ENCODE measurements around the gene LIPM. TPM values are rescaled to one million over a fixed set of nuclear protein-coding genes. Genes with fewer than 3 reads are reported as not detected.

Gene LIPM
- total RNA-seq, 1 donor from 2014 or later: not detected

- DNase-seq (ENCODE audit: low spot score): no peak
- TF ChIP-seq, protein P1, sequence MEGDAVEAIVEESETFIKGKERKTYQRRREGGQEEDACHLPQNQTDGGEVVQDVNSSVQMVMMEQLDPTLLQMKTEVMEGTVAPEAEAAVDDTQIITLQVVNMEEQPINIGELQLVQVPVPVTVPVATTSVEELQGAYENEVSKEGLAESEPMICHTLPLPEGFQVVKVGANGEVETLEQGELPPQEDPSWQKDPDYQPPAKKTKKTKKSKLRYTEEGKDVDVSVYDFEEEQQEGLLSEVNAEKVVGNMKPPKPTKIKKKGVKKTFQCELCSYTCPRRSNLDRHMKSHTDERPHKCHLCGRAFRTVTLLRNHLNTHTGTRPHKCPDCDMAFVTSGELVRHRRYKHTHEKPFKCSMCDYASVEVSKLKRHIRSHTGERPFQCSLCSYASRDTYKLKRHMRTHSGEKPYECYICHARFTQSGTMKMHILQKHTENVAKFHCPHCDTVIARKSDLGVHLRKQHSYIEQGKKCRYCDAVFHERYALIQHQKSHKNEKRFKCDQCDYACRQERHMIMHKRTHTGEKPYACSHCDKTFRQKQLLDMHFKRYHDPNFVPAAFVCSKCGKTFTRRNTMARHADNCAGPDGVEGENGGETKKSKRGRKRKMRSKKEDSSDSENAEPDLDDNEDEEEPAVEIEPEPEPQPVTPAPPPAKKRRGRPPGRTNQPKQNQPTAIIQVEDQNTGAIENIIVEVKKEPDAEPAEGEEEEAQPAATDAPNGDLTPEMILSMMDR (IDR thresholded peaks at IDR 0.05): no peak
- no peaks in the 10 kb centered on the region for H3K36me3 Mint-ChIP-seq (ENCODE audit: low read depth)
- no peak overlapping the region for H3K4me3 Mint-ChIP-seq (ENCODE audit: unreplicated experiment)
- no peak overlapping the region for H3K27ac Mint-ChIP-seq (ENCODE audit: unreplicated experiment)
- H3K9me3 Mint-ChIP-seq (ENCODE audit: low read depth): no peaks in the 10 kb centered on the region
- H3K4me1 Mint-ChIP-seq (ENCODE audit: low read depth): peaks cover 2% of the 10 kb centered on the region
- peaks cover 6% of the 10 kb centered on the region for H3K27me3 Mint-ChIP-seq (ENCODE audit: low read depth)
Measured at GRCh38 chr10:88800152-88801125, 2.1 kb upstream of the LIPM start.

DNA sequence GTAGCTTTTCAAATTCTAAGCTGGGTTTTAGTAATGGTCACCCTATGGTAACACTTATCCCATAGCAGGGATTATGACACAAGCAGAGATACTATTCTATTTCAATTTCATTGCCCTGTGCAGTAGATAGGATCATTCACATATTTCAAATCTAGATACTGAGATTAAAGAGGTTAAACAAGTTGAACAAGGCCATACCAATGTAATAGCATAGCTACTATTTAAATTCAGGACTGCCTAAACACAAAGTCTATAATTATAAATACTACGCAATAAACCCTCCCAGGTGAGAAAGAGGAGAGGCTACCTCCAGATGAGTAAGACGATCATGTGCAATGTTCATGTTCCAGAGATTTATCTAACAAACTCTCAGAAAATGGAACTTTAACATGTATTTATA is 1.1 kb downstream of the LIPM start:
- Mint-ChIP-seq H3K27me3 (ENCODE audit: low read depth) (no peaks in the 10 kb centered on the region), H3K36me3 (ENCODE audit: low read depth) (no peaks in the 10 kb centered on the region), H3K9me3 (ENCODE audit: low read depth) (no peaks in the 10 kb centered on the region), H3K4me1 (ENCODE audit: low read depth) (peaks cover 2% of the 10 kb centered on the region), H3K4me3 (ENCODE audit: unreplicated experiment) (no peak overlapping the region), H3K27ac (ENCODE audit: unreplicated experiment) (no peak overlapping the region)
- TF ChIP-seq, protein P1 (IDR thresholded peaks at IDR 0.05): no peak
- no peak for DNase-seq (ENCODE audit: low spot score)

- H3K27me3 Mint-ChIP-seq (ENCODE audit: low read depth): no peaks in the 10 kb centered on the region
- H3K36me3 Mint-ChIP-seq (ENCODE audit: low read depth): no peaks in the 10 kb centered on the region
- peaks cover 2% of the 10 kb centered on the region for H3K4me1 Mint-ChIP-seq (ENCODE audit: low read depth)
- TF ChIP-seq, protein P1 (IDR thresholded peaks at IDR 0.05): no peak
- H3K27ac Mint-ChIP-seq (ENCODE audit: unreplicated experiment): no peak overlapping the region
- no peak for DNase-seq (ENCODE audit: low spot score)
- no peaks in the 10 kb centered on the region for H3K9me3 Mint-ChIP-seq (ENCODE audit: low read depth)
- no peak overlapping the region for H3K4me3 Mint-ChIP-seq (ENCODE audit: unreplicated experiment)
Measured at GRCh38 chr10:88804083-88804812, 1.7 kb downstream of the LIPM start.

DNA sequence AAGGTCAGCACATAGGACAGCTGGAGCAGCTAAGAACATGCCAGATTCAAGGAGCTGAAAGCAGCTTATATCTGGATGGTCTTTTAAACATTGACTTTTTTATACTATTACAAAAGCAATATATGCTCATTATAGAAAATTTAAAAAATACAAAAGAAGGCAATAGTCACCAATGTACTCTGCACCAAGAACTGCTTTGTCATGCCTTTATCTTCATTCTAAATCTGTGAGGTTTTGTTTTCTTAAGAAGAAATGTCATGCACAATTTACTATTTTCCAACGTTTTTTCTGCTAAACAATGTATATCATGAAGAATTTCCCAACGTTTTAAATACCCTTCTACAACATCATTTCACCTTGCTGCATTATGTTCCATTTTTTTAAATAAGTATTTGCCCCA is 2.8 kb downstream of the LIPM start:
- H3K27me3 Mint-ChIP-seq (ENCODE audit: low read depth): no peaks in the 10 kb centered on the region
- DNase-seq (ENCODE audit: low spot score): no peak
- H3K36me3 Mint-ChIP-seq (ENCODE audit: low read depth): no peaks in the 10 kb centered on the region
- TF ChIP-seq, protein P1 (IDR thresholded peaks at IDR 0.05): no peak
- H3K9me3 Mint-ChIP-seq (ENCODE audit: low read depth): no peaks in the 10 kb centered on the region
- H3K4me3 Mint-ChIP-seq (ENCODE audit: unreplicated experiment): no peak overlapping the region
- no peak overlapping the region for H3K27ac Mint-ChIP-seq (ENCODE audit: unreplicated experiment)
- peaks cover 2% of the 10 kb centered on the region for H3K4me1 Mint-ChIP-seq (ENCODE audit: low read depth)

- Mint-ChIP-seq H3K4me3 (ENCODE audit: unreplicated experiment) (no peak overlapping the region), H3K4me1 (ENCODE audit: low read depth) (no peaks in the 10 kb centered on the region), H3K36me3 (ENCODE audit: low read depth) (no peaks in the 10 kb centered on the region), H3K27me3 (ENCODE audit: low read depth) (peaks cover 4% of the 10 kb centered on the region), H3K27ac (ENCODE audit: unreplicated experiment) (no peak overlapping the region), H3K9me3 (ENCODE audit: low read depth) (no peaks in the 10 kb centered on the region)
- TF ChIP-seq, protein P1 (IDR thresholded peaks at IDR 0.05): no peak
- no peak for DNase-seq (ENCODE audit: low spot score)
Measured at GRCh38 chr10:88805924-88806323, 3.4 kb downstream of the LIPM start.
